ENCODE data around the gene LUC7L. TPM values are rescaled to one million over a fixed set of nuclear protein-coding genes. Genes with fewer than 3 reads are reported as not detected.
A peak's percentile ranks its signal among the peaks of the same experiment; 100 is the strongest.

LUC7L gene
- total and polyA plus RNA-seq, 2 of the 8 experiments (the other 6 are each of a cell fraction or from before 2014, with no cell fraction given): 49.7 to 129 TPM

DNA sequence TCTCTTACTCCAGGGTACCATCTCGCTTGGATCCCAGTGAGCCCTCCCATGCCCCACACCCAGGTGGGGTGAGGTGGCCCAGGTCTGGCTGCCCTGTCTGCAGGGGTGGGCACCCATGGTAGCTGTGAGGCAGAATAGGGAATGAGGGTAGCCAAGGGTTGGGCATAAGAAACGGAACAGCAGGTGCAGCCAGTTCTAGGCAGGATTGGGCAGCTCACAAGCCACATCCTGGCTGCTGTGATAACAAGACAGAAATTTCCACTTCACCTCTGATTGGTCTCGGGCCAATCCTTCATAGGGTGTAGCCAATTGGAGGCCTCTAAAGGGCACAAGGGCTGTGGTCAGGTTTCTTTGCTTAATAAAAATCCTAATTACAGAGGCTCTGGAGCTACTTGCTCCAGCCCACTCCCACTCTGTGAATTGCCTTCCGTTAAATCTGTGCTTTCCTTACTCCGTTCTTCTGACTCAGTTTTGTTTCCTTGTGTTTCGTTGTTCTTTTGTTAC, 49.7 kb upstream of the LUC7L start:
- H2AK5ac ChIP-seq (ENCODE audit: low read depth, low read length): no peak overlapping the region
- peaks cover 0 to 3% of the 10 kb centered on the region in 2 experiments for H4K20me1 ChIP-seq (replicated peaks in 1 of 2; ENCODE audit: control insufficient read depth in 1 of 2, insufficient read depth in 2 of 2, low read length in 2 of 2)
- TF ChIP-seq BRCA1 (IDR thresholded peaks at IDR 0.05; ENCODE audit: low read depth, low read length) (no peak), TEAD4 (IDR thresholded peaks at IDR 0.05; ENCODE audit: low read depth, low read length) (no peak), CTBP2 (IDR thresholded peaks at IDR 0.05; ENCODE audit: borderline replicate concordance, insufficient read depth, insufficient read length, low read length) (no peak), MAFK (IDR thresholded peaks at IDR 0.05; ENCODE audit: low read depth, low read length) (no peak), SP1 (IDR thresholded peaks at IDR 0.05; ENCODE audit: low read depth, low read length) (peak; percentile 92), GTF2F1 (IDR thresholded peaks at IDR 0.05; ENCODE audit: borderline replicate concordance, low read depth, low read length) (no peak), RBBP5 (IDR thresholded peaks at IDR 0.05; ENCODE audit: borderline replicate concordance, low read depth, low read length) (no peak), SP2 (IDR thresholded peaks at IDR 0.05; ENCODE audit: low read length) (peak; percentile 20; the same call in 1 of the 2 replicates), CHD2 (IDR thresholded peaks at IDR 0.05; ENCODE audit: low read length) (peak; percentile 65; the same call in 1 of the 2 replicates), JUN (IDR thresholded peaks at IDR 0.05; ENCODE audit: low read depth, low read length) (0 out of 2 replicates have a peak, but pooled peaks have one; percentile 3), CBX5 (IDR thresholded peaks at IDR 0.05; ENCODE audit: low read depth, low read length) (no peak), EZH2 (IDR thresholded peaks at IDR 0.05; ENCODE audit: low read depth, low read length, severe bottlenecking) (no peak)
- TF ChIP-seq, protein P1, sequence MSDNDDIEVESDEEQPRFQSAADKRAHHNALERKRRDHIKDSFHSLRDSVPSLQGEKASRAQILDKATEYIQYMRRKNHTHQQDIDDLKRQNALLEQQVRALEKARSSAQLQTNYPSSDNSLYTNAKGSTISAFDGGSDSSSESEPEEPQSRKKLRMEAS (IDR thresholded peaks at IDR 0.05): no peak
- H3K14ac ChIP-seq (ENCODE audit: insufficient read length): no peak overlapping the region
- CTCF ChIA-PET (ENCODE audit: partially characterized antibody): interaction anchor here (0.6 to 1.9 kb wide), 8 partner anchors 9 to 172 kb away, joined by 3 to 7 read pairs (median 4); no protein-coding TSS in a partner anchor
- H3K23me2 ChIP-seq (ENCODE audit: low read depth, low read length): peaks cover 11% of the 10 kb centered on the region; the same call in 1 of the 2 replicates
- 76% methylated on average over 6 of the region's 6 CpGs; no CpG with 5 or more reads in 1 of the 2 experiments for WGBS, 2 experiments (ENCODE audit: extremely low coverage in 1 of 2, insufficient coverage in 1 of 2, insufficient read length in 1 of 2, insufficient replicate concordance in 2 of 2, low coverage in 1 of 2, low lambda C conversion rate in 2 of 2, missing lambda C conversion rate in 1 of 2)
- no peak overlapping the region for H2BK120ac ChIP-seq (replicated peaks; ENCODE audit: low read depth, low read length)
- no peak overlapping the region for H3K18ac ChIP-seq (ENCODE audit: extremely low read depth, low read length)
- no peak overlapping the region for H3K4ac ChIP-seq (replicated peaks; ENCODE audit: insufficient read length, low read depth, low read length)
- no peak overlapping the region for H3K9ac ChIP-seq (replicated peaks in 1 of 4; ENCODE audit: extremely low read depth in 1 of 4, low read depth in 3 of 4, low read length in 3 of 4)
- no peak overlapping the region for H3K4me3 ChIP-seq (ENCODE audit: extremely low read depth in 1 of 4, insufficient read depth in 2 of 4, low read depth in 3 of 4, low read length in 4 of 4)
- no peak overlapping the region for H2BK5ac ChIP-seq (ENCODE audit: low read depth, low read length)
- no peak overlapping the region for H4K5ac ChIP-seq (ENCODE audit: insufficient read length, low read depth, low read length)
- H4K8ac ChIP-seq (ENCODE audit: extremely low read depth, insufficient read depth, low read length): no peak overlapping the region; the same call in 1 of the 2 replicates
- no peaks in the 10 kb centered on the region for H3K36me3 ChIP-seq (ENCODE audit: control insufficient read depth in 2 of 4, insufficient read depth in 4 of 4, low read length in 3 of 4)
- peaks cover 0 to 7% (median 5%) of the 10 kb centered on the region in 4 experiments; a peak in 5 of 7 replicates for H3K4me1 ChIP-seq (replicated peaks in 1 of 4; ENCODE audit: control insufficient read depth in 3 of 4, insufficient read depth in 4 of 4, low read length in 3 of 4)
- H4K91ac ChIP-seq (replicated peaks; ENCODE audit: insufficient read length, low read length): no peak overlapping the region
- DNase-seq (ENCODE audit: low read depth in 1 of 2, low spot score in 2 of 2) (no peak), FAIRE-seq (peak; percentile 82)
- no peak overlapping the region for H2AFZ ChIP-seq (ENCODE audit: low read length)
- no peaks in the 10 kb centered on the region for H3K79me1 ChIP-seq (ENCODE audit: low read depth, low read length)
- H2BK20ac ChIP-seq (ENCODE audit: low read length): no peak overlapping the region
- no peak overlapping the region for H2BK12ac ChIP-seq (ENCODE audit: low read depth, low read length)
- H3K27ac ChIP-seq (ENCODE audit: low read depth, low read length): no peak overlapping the region
- no peak overlapping the region for H3K56ac ChIP-seq (replicated peaks; ENCODE audit: insufficient read length, low read depth, low read length)
- H2BK15ac ChIP-seq (ENCODE audit: low read length): no peak overlapping the region
- no peak overlapping the region for H3K4me2 ChIP-seq (ENCODE audit: insufficient read depth in 1 of 2, low read depth in 2 of 2, low read length in 2 of 2)
- H3K79me2 ChIP-seq (ENCODE audit: control insufficient read depth in 1 of 2, insufficient read depth in 2 of 2, low read length in 2 of 2): no peaks in the 10 kb centered on the region
- no peak overlapping the region for H3K23ac ChIP-seq (ENCODE audit: insufficient read length)
- H3K27me3 ChIP-seq (replicated peaks in 1 of 4; ENCODE audit: control insufficient read depth in 3 of 4, extremely low read depth in 1 of 4, insufficient read depth in 3 of 4, low read length in 3 of 4): peaks cover 18 to 53% (median 43%) of the 10 kb centered on the region in 4 experiments
- POLR2A ChIA-PET (ENCODE audit: partially characterized antibody): interaction anchor here (0.7 to 1.6 kb wide), 5 partner anchors 9 to 99 kb away, joined by 3 to 7 read pairs (median 4); partner anchors contain the start of genes HBQ1 and LUC7L
- no peaks in the 10 kb centered on the region for H3K9me3 ChIP-seq (ENCODE audit: insufficient read depth in 2 of 2, low read depth in 1 of 2, low read length in 1 of 2)
